Motor neuron (in vitro differentiated cells): Measurements from ENCODE around the gene CDYL2. TPM values are rescaled to one million over a fixed set of nuclear protein-coding genes. Genes with fewer than 3 reads are reported as not detected.
A peak's percentile ranks its signal among the peaks of the same experiment; 100 is the strongest.

Source experiments
- ATAC-seq, 8 experiments: fragments of 200-7000 bp; cut with Tn5 transposase; replicated peaks in 6 of 8; 2 replicates each; pipeline ENCODE4 v1.8.0; 2021; ENCODE audit warnings: mild to moderate bottlenecking in 8 of 8, moderate library complexity in 8 of 8
- H3K27ac ChIP-seq, 2 donors: fragments of 250-450 bp; sonication (Bioruptor Pico); 2 replicates each; pipeline ENCODE4 v1.9.0; 2021; ENCODE audit warnings: antibody characterized with exemption in 2 of 2, mild to moderate bottlenecking in 2 of 2, moderate library complexity in 1 of 2
- H3K4me1 ChIP-seq, 2 donors: fragments of 250-450 bp; sonication (Bioruptor Pico); replicated peaks in 1 of 2; 2 replicates each; pipeline ENCODE4 v1.6.1; 2021; ENCODE audit warnings: antibody characterized with exemption in 2 of 2, mild to moderate bottlenecking in 2 of 2, moderate library complexity in 1 of 2
- H3K4me3 ChIP-seq, 5 donors: fragments of 250-450 bp; sonication (Bioruptor Pico); 2 replicates each; pipeline ENCODE4 v1.9.0; 2021; ENCODE audit warnings: antibody characterized with exemption in 5 of 5, mild to moderate bottlenecking in 5 of 5, moderate library complexity in 4 of 5
- WGBS, 10 experiments: fragments of 450-650 bp; shearing (Covaris generic); methylation state at CpG; one replicate each; pipeline ENCODE4 v1.0.0; 2022; 5-methylcytosine and 5-hydroxymethylcytosine counted together
- in situ Hi-C, 9 experiments: fragments of 400-800 bp; cut with MboI; loops; one replicate each; pipeline ENCODE4 v1.15.0; 2021; ENCODE audit warnings: low sequenced_read_pairs in 9 of 9, low pct_unique_long_range_greater_than_20kb in 2 of 9; ENCODE audit not compliant: unreplicated experiment in 9 of 9
- total RNA-seq, 8 experiments: library from RNA; unstranded; fragments of 300-600 nt; gene quantifications; 2 replicates each; pipeline versions ENCODE4 v1.2.3 to v1.2.4, GENCODE V29; 2022

Gene CDYL2
- total RNA-seq, 8 experiments from 2014 or later, result 0.45 to 11.0 (median 4.2) TPM

DNA sequence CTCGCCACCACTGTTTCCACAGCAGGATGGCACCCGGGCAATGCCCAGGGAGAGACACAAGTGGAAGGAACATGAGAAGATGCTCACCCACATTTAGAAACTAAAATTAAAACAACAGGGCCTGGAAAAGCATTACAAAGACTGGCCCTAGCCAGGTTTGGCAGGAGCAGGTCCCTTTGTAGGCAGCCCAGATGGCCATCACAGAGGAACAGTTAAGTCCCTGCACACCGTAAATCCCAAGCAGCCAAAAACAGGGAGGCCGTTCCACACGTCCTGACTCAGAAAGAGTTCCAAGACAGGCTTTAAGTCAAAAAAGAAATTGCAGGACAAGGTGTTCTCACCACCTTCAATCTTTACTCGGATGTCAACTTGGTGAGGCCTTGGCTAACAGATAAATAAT lies 136.5 kb downstream of the CDYL2 start:
- no peak for ATAC-seq
- in situ Hi-C loops, result loop anchor here in 1 of 9 experiments (25.0 kb wide), 1 partner anchor 94 kb away; no protein-coding TSS in a partner anchor
- WGBS, 10 experiments, result 50 to 100% (median 92%) methylated on average over 1 to 6 of the region's 6 CpGs
- Histone ChIP-seq H3K4me3 (no peak overlapping the region), H3K27ac (no peak overlapping the region), H3K4me1 (peaks cover 0 to 6% of the 10 kb centered on the region in 2 donors)

DNA sequence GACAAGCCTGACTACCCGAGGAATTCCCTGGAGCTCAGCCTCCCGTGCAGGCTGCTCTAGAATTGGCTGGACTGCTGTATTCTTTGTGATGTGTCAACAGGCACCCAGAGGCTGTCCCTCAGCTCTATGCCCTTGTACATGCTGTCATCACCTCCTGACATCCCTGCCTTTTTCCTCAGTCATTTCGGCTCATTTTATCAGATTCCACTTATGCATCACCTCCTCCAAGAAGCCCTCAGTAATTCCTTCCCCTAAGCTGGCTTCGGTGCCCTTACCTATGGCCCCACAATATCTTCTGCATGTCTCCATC lies 137.2 kb downstream of the CDYL2 start:
- WGBS, 10 experiments, result 43 to 100% (median 76%) methylated on average over 1 to 4 of the region's 4 CpGs; no CpG with 5 or more reads in 3 of the 10 experiments
- Histone ChIP-seq H3K27ac (no peak overlapping the region), H3K4me1 (peaks cover 0 to 6% of the 10 kb centered on the region in 2 donors), H3K4me3 (no peak overlapping the region)
- ATAC-seq, result no peak
- in situ Hi-C loops, result loop anchor here in 1 of 9 experiments (25.0 kb wide), 1 partner anchor 95 kb away; no protein-coding TSS in a partner anchor

- H3K4me3 ChIP-seq, result no peak overlapping the region
- peak in 1 of 8 experiments; percentile 24 for ATAC-seq
Measured at GRCh38 chr16:80666378-80667250, 137.8 kb downstream of the CDYL2 start.

GRCh38 chr16:80665356-80665755 lies 139.0 kb downstream of the CDYL2 start:
- Histone ChIP-seq H3K27ac (no peak overlapping the region), H3K4me1 (no peaks in the 10 kb centered on the region), H3K4me3 (no peak overlapping the region)
- 50 to 100% (median 87%) methylated on average over 1 to 4 of the region's 4 CpGs; no CpG with 5 or more reads in 1 of the 10 experiments for WGBS, 10 experiments
- in situ Hi-C loops, result loop anchor here in 1 of 9 experiments (25.0 kb wide), 1 partner anchor 97 kb away; no protein-coding TSS in a partner anchor
- no peak for ATAC-seq

More at GRCh38 chr16:80666378-80667250, 137.8 kb downstream of the CDYL2 start:
- H3K4me1 ChIP-seq, result peaks cover 0 to 4% of the 10 kb centered on the region in 2 donors
- WGBS, 10 experiments, result 45 to 100% (median 67%) methylated on average over 2 to 12 of the region's 15 CpGs; no CpG with 5 or more reads in 1 of the 10 experiments
- H3K27ac ChIP-seq, result no peak overlapping the region
- in situ Hi-C loops, result loop anchor here in 1 of 9 experiments (25.0 kb wide), 1 partner anchor 96 kb away; no protein-coding TSS in a partner anchor

- no peak overlapping the region for H3K4me3 ChIP-seq
- no peaks in the 10 kb centered on the region for H3K4me1 ChIP-seq
- ATAC-seq, result no peak
- in situ Hi-C loops, result loop anchor here in 1 of 9 experiments (25.0 kb wide), 1 partner anchor 98 kb away; no protein-coding TSS in a partner anchor
- H3K27ac ChIP-seq, result no peak overlapping the region
- WGBS, 10 experiments, result 0 to 100% (median 35%) methylated on average over 1 to 2 of the region's 2 CpGs; no CpG with 5 or more reads in 2 of the 10 experiments
Measured at GRCh38 chr16:80664786-80665185, 139.6 kb downstream of the CDYL2 start.

DNA sequence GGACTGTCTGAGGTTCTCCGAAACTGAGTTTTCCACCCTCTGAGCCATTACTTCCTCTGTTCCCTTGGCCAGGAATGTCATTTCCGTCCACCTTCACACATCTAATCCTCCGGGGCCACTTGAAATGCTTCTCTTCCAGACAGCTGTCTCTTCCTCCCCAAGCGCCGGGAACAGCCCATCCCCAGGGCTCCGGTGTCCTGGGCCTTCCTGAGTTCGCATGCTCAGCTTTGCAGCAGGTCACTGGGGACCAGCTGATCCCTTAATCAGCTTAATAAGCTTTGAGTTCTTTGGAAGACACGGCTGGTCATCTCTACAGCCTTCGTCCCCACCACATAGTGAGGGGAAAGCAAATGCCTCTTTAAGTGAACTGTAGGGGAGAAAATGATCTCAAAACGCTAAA lies 140.2 kb downstream of the CDYL2 start:
- no peak overlapping the region for H3K27ac ChIP-seq
- no peak for ATAC-seq
- WGBS, 10 experiments, result 63 to 100% (median 80%) methylated on average over 1 to 10 of the region's 10 CpGs; no CpG with 5 or more reads in 1 of the 10 experiments
- H3K4me1 ChIP-seq, result no peaks in the 10 kb centered on the region
- in situ Hi-C loops, result loop anchor here in 1 of 9 experiments (25.0 kb wide), 1 partner anchor 98 kb away; no protein-coding TSS in a partner anchor
- H3K4me3 ChIP-seq, result no peak overlapping the region

DNA sequence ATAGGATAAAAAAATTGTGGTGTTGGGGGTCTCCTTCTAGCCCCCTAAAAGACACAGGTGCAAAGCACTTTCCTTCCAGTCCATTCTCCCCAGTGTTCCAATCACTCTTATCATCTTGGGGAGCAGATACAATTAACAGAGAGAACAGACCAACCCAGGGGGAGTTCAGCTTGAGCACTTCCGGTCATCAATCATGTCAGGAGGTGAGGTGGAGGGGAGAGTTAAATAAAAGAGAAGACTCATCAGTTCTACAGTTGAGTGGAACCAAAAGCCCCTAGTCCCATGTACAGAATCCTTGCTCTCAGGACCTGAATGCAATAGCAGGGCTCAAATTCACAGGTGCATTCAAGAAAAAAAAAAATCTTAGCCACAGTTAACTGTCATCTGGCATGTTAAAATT lies 141.3 kb downstream of the CDYL2 start:
- Histone ChIP-seq H3K27ac (no peak overlapping the region), H3K4me1 (no peaks in the 10 kb centered on the region), H3K4me3 (no peak overlapping the region)
- in situ Hi-C loops, result loop anchor here in 1 of 9 experiments (25.0 kb wide), 1 partner anchor 99 kb away; no protein-coding TSS in a partner anchor
- ATAC-seq, result no peak
- WGBS, 10 experiments, result 57 to 100% (median 60%) methylated on average over 1 of the region's 1 CpG; no CpG with 5 or more reads in 7 of the 10 experiments

- in situ Hi-C loops, result loop anchor here in 1 of 9 experiments (25.0 kb wide), 1 partner anchor 102 kb away; no protein-coding TSS in a partner anchor
- no peaks in the 10 kb centered on the region for H3K4me1 ChIP-seq
- WGBS, 10 experiments, result 50 to 100% (median 81%) methylated on average over 1 of the region's 1 CpG; no CpG with 5 or more reads in 1 of the 10 experiments
- ATAC-seq, result no peak
- H3K4me3 ChIP-seq, result no peak overlapping the region
- no peak overlapping the region for H3K27ac ChIP-seq
Measured at GRCh38 chr16:80659865-80660264, 144.5 kb downstream of the CDYL2 start.

- ATAC-seq, result peak in 1 of 8 experiments; percentile 28
- 4 to 93% (median 58%) methylated on average over 2 to 8 of the region's 8 CpGs for WGBS, 10 experiments
- Histone ChIP-seq H3K4me3 (no peak overlapping the region), H3K4me1 (no peaks in the 10 kb centered on the region), H3K27ac (no peak overlapping the region)
- in situ Hi-C loops, result loop anchor here in 1 of 9 experiments (25.0 kb wide), 1 partner anchor 106 kb away; no protein-coding TSS in a partner anchor
Measured at GRCh38 chr16:80656711-80657150, 147.7 kb downstream of the CDYL2 start.

- no peak for ATAC-seq
- Histone ChIP-seq H3K4me3 (no peak overlapping the region), H3K4me1 (no peaks in the 10 kb centered on the region), H3K27ac (no peak overlapping the region)
- in situ Hi-C loops, result loop anchor here in 1 of 9 experiments (25.0 kb wide), 1 partner anchor 106 kb away; no protein-coding TSS in a partner anchor
- 17 to 100% (median 86%) methylated on average over 1 to 4 of the region's 4 CpGs; no CpG with 5 or more reads in 3 of the 10 experiments for WGBS, 10 experiments
Measured at GRCh38 chr16:80656161-80656560, 148.2 kb downstream of the CDYL2 start.

- WGBS, 10 experiments, result 0 to 95% (median 73%) methylated on average over 1 to 6 of the region's 9 CpGs; no CpG with 5 or more reads in 3 of the 10 experiments
Measured at GRCh38 chr16:80655751-80656150, 148.6 kb downstream of the CDYL2 start.

DNA sequence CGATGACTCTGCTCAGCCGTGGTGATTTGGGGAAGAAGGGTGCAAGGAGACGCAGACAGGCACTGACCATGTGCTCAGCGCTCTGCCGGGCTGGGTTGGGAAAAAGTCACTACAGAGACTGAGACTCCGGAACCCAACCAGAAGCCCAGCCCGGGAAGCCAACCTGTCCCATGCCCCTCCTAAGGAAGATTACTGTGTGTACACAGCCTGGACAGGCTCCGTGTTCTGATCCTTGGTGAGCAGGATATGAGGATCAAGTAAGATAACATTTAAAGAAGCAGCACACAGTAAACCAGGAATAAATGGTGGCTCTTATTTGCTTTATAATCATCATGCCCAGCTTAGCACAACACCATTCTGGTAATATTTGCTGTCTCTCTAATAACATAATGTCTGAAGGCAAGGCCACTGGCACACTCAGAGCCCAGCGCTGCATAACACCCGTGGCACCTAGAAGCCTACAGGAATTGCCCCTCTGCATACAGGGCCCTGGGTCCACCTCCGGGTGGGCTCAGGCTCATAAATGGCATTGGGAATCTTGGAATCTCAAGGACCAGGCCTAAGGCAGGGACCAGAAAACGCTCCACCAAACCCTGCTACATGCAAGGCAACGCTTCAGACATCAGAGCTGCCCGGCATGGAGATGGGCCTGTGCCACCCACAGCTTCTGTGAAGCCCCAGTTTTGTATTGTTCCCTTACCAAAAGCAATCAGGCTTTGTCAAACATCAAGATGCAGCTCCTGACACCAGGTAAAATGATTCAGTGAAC lies 150.1 kb downstream of the CDYL2 start:
- Histone ChIP-seq H3K27ac (no peak overlapping the region), H3K4me1 (no peaks in the 10 kb centered on the region), H3K4me3 (no peak overlapping the region)
- in situ Hi-C loops, result loop anchor here in 1 of 9 experiments (25.0 kb wide), 1 partner anchor 108 kb away; no protein-coding TSS in a partner anchor
- WGBS, 10 experiments, result 60 to 100% (median 93%) methylated on average over 1 to 8 of the region's 14 CpGs; no CpG with 5 or more reads in 3 of the 10 experiments
- ATAC-seq, result no peak

More at GRCh38 chr16:80655751-80656150, 148.6 kb downstream of the CDYL2 start:
- no peaks in the 10 kb centered on the region for H3K4me1 ChIP-seq
- no peak for ATAC-seq
- no peak overlapping the region for H3K4me3 ChIP-seq
- in situ Hi-C loops, result loop anchor here in 1 of 9 experiments (25.0 kb wide), 1 partner anchor 107 kb away; no protein-coding TSS in a partner anchor
- H3K27ac ChIP-seq, result no peak overlapping the region
